DOHH2 (cell line): ENCODE data around the gene JADE1.

Source experiments
- H3F3A ChIP-seq: fragments of 200-600 bp; sonication (generic), shearing (Covaris generic); 2 replicates; pipeline ENCODE4 v1.6.0; 2016; ENCODE audit warnings: antibody characterized with exemption, mild to moderate bottlenecking; ENCODE audit not compliant: control insufficient read depth, insufficient read depth
- H3K27ac ChIP-seq: fragments of 200-600 bp; sonication (generic); 2 replicates; pipeline ENCODE4 v1.5.1; 2014; ENCODE audit warnings: low read depth, mild to moderate bottlenecking, low read length, moderate library complexity
- H3K27me3 ChIP-seq: fragments of 200-600 bp; sonication (generic); 2 replicates; pipeline ENCODE4 v1.6.1; 2014; ENCODE audit warnings: mild to moderate bottlenecking, low read length, mixed read lengths; ENCODE audit not compliant: control insufficient read depth
- H3K36me3 ChIP-seq: fragments of 200-600 bp; sonication (generic); 2 replicates; pipeline ENCODE4 v1.6.1; 2014; ENCODE audit warnings: mild to moderate bottlenecking, low read length, moderate library complexity, mixed read lengths; ENCODE audit not compliant: control insufficient read depth
- H3K4me1 ChIP-seq: fragments of 200-600 bp; sonication (generic); 2 replicates; pipeline ENCODE4 v1.6.1; 2014; ENCODE audit warnings: mild to moderate bottlenecking, low read length, mixed read lengths; ENCODE audit not compliant: control insufficient read depth
- H3K4me2 ChIP-seq: fragments of 200-600 bp; sonication (generic); 2 replicates; pipeline ENCODE4 v1.6.0; 2014; ENCODE audit warnings: mild to moderate bottlenecking, low read length, moderate library complexity
- H3K4me3 ChIP-seq: fragments of 200-600 bp; sonication (generic); 2 replicates; pipeline ENCODE4 v1.5.1; 2014; ENCODE audit warnings: mild to moderate bottlenecking, low read length, mixed read lengths
- H3K79me2 ChIP-seq: fragments of 200-600 bp; sonication (generic); 2 replicates; pipeline ENCODE4 v1.6.1; 2014; ENCODE audit warnings: mild to moderate bottlenecking, low read length, mixed read lengths; ENCODE audit not compliant: control insufficient read depth
- H3K9me2 ChIP-seq: fragments of 200-600 bp; sonication (generic); replicated peaks from 2 replicates; pipeline ENCODE4 v1.6.1; 2014; ENCODE audit warnings: mild to moderate bottlenecking, low read length, mixed read lengths; ENCODE audit not compliant: control insufficient read depth
- H3K9me3 ChIP-seq: fragments of 200-600 bp; sonication (generic); 2 replicates; pipeline ENCODE4 v1.6.1; 2014; ENCODE audit warnings: antibody characterized with exemption, low read length, mixed read lengths; ENCODE audit not compliant: control insufficient read depth, insufficient read depth
- H4K20me1 ChIP-seq: fragments of 200-600 bp; sonication (generic); 2 replicates; pipeline ENCODE4 v1.6.0; 2014; ENCODE audit warnings: low read depth, mild to moderate bottlenecking, antibody characterized with exemption, low read length, moderate library complexity; ENCODE audit not compliant: control insufficient read depth, insufficient read depth
- EZH2phosphoT487 ChIP-seq: fragments of 200-600 bp; sonication (generic); IDR thresholded peaks from 2 replicates; pipeline ENCODE4 v1.6.1; 2017; ENCODE audit warnings: borderline replicate concordance, mild to moderate bottlenecking, antibody characterized with exemption, low read length, moderate library complexity, mixed read lengths
- TF ChIP-seq, protein P1 (sequence below): fragments of 200-600 bp; sonication (generic); IDR thresholded peaks from one replicate; pipeline ENCODE4 v1.5.1; 2014; ENCODE audit warnings: antibody characterized with exemption, mild to moderate bottlenecking, low read depth, low read length; ENCODE audit not compliant: poor library complexity, severe bottlenecking

JADE1 gene

DNA sequence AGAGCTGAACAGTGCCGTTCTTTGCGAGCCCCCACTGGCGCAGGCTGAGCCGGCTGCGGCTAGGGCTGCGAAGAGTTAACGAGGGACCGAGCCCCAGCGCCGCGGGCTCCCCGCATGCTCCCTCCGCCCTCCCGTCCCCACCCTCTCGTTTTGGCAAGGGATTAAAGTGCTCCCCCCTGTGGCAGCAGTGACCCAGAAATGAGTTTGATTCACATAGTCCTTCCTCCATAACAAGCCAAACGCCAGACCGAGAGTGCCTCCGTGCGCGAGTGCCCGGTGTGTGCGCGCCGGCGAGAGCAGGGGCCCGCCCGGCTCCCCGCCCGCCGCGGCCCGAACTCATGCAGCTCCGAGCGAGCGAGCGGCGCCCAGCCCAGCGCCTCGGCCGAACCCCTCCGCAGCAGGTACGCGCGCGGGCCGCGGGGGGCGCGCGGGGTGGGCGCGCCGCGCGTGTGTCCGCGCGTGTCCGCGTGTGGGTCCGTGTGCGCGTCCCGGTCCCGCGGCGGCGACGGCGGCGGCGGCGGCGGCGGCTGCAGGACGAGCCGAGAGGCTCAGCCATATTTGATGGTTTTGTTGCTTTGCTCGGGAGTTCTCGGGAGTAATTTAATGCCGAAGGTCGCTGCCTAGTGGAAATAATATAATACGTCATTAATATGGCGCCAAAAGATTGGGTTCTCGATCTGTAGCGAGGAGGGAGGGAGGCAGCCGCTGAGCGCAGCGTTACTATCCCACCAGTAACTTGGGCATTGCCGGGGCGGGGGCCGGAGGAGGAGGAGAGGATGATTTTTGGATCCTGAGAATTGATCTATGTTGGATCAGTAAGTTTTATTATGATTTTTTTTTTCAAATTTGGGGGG, at the start of gene JADE1:
Gene JADE1 (plus strand): TSS at position 224 of the 854 bp plus-strand sequence. CDS start 22,059 bp downstream, outside the sequence.
- Histone ChIP-seq H3K79me2 (peaks cover 37% of the 10 kb centered on the region), H3F3A (peaks cover 16% of the 10 kb centered on the region), H3K27me3 (no peaks in the 10 kb centered on the region), H3K9me3 (no peaks in the 10 kb centered on the region), H4K20me1 (peaks cover 3% of the 10 kb centered on the region; the same call in 1 of the 2 replicates), H3K4me3 (peak within 1 kb of the TSS; percentile 94), H3K4me1 (peaks cover 26% of the 10 kb centered on the region), H3K36me3 (peaks cover 16% of the 10 kb centered on the region; the same call in 1 of the 2 replicates), H3K27ac (peak within 1 kb of the TSS; percentile 96), H3K4me2 (peak within 1 kb of the TSS; percentile 83), H3K9me2 (no peaks in the 10 kb centered on the region)
- TF ChIP-seq EZH2phosphoT487: no peak
- TF ChIP-seq, protein P1, sequence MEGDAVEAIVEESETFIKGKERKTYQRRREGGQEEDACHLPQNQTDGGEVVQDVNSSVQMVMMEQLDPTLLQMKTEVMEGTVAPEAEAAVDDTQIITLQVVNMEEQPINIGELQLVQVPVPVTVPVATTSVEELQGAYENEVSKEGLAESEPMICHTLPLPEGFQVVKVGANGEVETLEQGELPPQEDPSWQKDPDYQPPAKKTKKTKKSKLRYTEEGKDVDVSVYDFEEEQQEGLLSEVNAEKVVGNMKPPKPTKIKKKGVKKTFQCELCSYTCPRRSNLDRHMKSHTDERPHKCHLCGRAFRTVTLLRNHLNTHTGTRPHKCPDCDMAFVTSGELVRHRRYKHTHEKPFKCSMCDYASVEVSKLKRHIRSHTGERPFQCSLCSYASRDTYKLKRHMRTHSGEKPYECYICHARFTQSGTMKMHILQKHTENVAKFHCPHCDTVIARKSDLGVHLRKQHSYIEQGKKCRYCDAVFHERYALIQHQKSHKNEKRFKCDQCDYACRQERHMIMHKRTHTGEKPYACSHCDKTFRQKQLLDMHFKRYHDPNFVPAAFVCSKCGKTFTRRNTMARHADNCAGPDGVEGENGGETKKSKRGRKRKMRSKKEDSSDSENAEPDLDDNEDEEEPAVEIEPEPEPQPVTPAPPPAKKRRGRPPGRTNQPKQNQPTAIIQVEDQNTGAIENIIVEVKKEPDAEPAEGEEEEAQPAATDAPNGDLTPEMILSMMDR: peak; percentile 71

GRCh38 chr4:128766781-128767180, 42.7 kb upstream of the JADE1 start:
- Histone ChIP-seq H3K79me2 (no peaks in the 10 kb centered on the region), H3K4me2 (no peak overlapping the region), H3F3A (no peaks in the 10 kb centered on the region), H4K20me1 (no peaks in the 10 kb centered on the region), H3K27me3 (no peaks in the 10 kb centered on the region), H3K9me3 (no peaks in the 10 kb centered on the region), H3K36me3 (no peaks in the 10 kb centered on the region), H3K9me2 (no peaks in the 10 kb centered on the region), H3K4me1 (no peaks in the 10 kb centered on the region), H3K4me3 (no peak overlapping the region), H3K27ac (no peak overlapping the region)
- no peak for TF ChIP-seq EZH2phosphoT487
- TF ChIP-seq, protein P1: no peak

DNA sequence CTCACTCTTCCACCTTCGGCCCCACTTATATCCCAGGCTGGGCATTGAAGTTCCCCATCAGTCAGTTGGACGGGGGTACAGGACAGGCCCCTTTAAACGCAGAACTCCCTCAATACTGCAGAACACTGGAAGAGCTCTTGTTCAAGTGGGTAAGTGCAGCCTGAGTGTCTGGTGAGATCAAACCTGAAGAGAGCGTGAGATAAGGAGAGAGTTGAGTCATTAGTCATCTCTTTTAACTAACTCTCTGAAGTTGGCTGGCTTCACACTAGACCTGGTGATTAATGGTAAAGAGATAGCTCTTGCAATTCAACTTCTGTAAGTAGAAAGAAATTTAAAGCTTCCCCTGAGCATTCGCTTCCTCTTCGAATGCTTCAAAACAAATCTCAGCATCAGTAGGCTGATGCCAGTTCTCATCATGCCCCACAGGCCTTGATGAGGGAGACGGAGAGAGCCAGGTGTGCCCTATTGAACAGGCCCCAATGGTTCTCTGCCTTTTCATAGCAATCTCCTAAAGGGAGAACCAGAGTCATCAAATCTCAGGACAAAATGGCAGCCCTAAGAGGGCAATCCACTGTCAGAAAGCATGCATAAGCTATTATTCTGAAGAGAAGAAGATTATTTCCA, 41.0 kb upstream of the JADE1 start:
- no peaks in the 10 kb centered on the region for H3K4me1 ChIP-seq
- H3K27ac ChIP-seq: no peak overlapping the region
- H3K27me3 ChIP-seq: no peaks in the 10 kb centered on the region
- H3K79me2 ChIP-seq: no peaks in the 10 kb centered on the region
- H4K20me1 ChIP-seq: no peaks in the 10 kb centered on the region
- H3K9me3 ChIP-seq: no peaks in the 10 kb centered on the region
- no peak for TF ChIP-seq EZH2phosphoT487
- TF ChIP-seq, protein P1: no peak
- H3K36me3 ChIP-seq: no peaks in the 10 kb centered on the region
- H3K4me3 ChIP-seq: no peak overlapping the region
- no peaks in the 10 kb centered on the region for H3F3A ChIP-seq
- no peaks in the 10 kb centered on the region for H3K9me2 ChIP-seq
- H3K4me2 ChIP-seq: no peak overlapping the region
